HG02840 (cell line): ENCODE data around the gene CDS2.

Source experiments
- ATAC-seq: cut with Tn5 transposase; IDR thresholded peaks from one replicate; pipeline ENCODE4 v1.9.1; 2021; ENCODE audit warnings: mild to moderate bottlenecking, moderate library complexity, moderate number of reproducible peaks; ENCODE audit not compliant: unreplicated experiment, low FRiP score

CDS2 gene

DNA sequence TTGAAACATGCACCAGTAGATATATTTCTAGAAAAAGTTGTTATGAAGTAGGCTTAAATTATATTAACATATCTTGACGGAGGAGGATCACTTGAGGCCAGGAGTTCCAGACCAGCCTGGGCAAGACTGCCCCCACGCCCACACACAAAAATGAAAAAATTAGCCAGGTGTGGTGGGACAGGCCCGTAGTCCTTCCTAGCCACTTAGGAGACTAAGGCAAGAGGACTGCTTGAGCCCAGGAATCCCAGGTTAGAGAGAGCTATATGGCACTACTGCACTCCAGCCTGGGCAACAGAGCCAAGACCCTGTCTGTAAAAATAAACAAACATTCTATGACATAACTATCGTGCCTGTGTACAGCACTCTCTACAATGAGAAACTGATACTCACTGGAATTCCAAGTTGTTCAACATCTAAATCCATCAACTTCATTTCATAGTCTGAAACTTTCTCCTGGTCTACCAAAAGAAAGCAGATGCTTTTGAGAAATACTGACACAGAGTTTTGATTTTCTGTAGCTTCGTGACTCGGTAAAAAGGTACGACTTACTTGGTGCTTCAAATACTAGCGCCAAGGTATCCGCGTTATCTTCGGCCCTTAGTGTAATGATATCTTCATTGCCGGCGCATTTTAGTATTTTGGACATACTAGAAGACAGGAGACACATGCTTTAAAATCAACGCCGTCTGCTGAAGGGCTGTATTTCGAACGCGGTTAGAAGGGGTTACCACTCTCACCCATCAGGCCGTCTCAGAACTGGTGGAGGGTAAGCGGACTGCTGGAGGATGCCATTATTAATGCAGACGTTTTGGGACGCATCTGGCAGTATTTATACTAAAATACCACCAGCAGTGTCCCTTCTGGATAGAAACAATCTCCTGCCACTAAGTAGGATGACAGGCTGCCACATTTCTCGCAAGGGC is 8.3 kb upstream of the CDS2 start:
- no peak for ATAC-seq

DNA sequence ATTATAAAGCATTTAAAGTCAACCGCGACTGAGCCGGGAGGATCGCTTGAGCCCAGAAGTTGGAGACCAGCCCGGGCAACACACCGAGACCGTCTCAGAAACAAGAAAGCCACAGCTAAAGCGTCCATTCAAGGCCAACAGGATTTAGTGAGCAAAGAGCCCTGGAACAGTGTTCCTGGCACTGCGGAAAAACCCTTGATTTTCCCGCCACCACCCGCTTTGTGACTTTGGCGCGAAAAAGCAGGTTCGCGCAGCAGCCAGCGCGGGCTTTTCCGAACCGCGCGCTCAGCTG is 7.7 kb upstream of the CDS2 start:
- ATAC-seq = no peak

DNA sequence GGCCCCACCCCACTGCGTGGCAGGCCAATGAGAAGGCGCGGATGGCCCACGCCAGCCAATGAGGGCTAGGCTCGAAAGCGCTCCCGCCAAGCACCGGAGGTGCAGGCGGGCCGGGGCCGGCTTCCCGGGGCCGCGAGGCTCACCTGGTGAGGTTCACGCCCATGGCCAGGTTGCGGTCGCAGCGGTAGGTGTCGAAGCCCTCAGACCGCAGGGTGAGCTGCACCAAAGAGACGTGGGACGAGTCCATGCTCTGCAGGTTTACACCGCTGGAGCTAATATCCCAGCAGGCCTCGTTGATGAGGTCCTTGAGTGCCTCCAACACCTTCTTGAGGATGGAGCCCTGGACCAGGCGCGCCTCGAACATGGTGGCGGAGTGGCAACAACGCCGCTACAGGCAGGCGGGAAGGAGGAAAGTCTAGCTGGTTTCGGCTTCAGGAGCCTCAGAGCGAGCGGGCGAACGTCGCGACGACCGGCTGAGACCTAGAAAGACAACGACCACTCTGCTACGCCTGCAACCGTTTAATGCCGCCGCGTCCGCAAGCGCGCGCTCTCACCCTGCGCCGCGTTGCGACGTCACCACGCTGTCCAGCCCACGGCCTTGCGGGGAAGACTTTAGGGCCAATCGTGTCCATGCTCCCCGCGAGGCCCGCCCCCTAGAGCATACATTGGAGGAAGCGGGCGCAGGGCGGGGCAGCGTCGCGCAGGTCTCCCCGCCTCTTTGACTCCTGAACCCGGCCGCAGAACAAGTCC is 7.2 kb upstream of the CDS2 start, which contains the start of gene PCNA:
PCNA (minus strand) TSS at position 524 of the 750 bp plus-strand sequence; CDS start at position 364, 160 bp downstream.
- ATAC-seq = peak; percentile 95

DNA sequence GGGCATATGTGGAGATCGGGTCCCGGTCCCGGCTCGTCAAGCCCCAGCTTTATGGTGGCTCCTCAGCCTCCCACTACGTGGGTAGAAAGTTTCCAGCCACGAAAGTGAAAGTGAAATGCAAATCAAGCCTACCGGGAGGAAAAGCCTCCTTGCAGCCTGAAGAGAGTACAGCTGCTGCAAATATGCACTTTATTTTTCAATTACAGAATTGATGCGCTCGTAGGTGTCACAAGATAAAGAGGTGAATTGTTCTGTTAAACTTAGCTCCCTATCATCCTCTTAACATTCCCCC is 6.7 kb upstream of the CDS2 start:
- ATAC-seq = no peak

DNA sequence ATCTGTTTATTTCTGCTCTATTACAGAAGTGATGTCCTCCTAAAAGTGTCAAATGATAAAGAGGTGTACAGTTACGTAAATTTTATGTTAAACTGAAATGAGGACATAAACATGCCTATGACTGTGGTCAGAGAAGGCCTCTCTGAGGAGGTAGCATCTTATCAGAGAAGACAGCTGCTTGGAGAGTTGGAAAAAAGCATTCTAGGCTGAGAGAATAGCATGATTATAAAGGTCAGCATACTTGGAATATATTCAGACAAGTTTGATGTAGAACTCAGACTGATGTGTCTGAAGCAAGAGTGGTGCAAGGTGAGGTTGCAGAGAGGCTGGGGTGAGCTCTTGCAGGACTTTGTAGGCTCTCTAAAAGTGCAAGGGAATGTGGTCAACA is 3.9 kb upstream of the CDS2 start:
- ATAC-seq = no peak

DNA sequence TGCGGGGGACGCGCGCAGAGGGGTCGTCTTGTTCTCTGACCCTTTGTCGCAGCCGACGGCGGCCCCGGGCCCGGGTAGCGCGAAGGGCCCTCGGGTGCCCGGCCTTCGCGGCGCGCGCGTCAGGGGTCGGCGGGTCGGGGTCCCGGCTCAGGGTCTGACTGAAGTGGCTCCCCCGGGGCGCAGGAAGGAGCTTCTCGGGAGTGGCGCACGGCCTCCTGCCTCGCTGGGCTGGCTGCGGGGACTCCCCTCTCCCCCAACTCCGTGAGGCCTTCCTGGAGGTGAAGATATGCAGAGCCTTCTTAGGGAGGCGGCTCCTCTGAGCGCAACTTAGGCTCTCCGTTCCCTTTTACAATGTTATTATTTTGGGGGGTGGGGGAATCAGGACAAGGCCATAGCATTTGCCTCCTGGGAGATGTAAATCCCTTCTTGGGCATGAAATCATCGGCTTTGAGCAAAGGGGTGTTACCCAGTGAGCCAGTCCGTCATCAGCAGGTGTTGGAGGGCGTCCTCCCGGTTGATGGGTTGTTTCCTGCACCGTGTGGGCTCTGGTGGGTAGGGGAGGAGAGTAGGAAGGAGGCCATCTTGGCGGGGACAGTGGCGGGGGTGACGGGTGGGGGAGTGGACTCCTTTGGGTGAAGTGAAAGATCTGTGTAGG is 523 bp downstream of the CDS2 start:
- peak; percentile 19 for ATAC-seq

DNA sequence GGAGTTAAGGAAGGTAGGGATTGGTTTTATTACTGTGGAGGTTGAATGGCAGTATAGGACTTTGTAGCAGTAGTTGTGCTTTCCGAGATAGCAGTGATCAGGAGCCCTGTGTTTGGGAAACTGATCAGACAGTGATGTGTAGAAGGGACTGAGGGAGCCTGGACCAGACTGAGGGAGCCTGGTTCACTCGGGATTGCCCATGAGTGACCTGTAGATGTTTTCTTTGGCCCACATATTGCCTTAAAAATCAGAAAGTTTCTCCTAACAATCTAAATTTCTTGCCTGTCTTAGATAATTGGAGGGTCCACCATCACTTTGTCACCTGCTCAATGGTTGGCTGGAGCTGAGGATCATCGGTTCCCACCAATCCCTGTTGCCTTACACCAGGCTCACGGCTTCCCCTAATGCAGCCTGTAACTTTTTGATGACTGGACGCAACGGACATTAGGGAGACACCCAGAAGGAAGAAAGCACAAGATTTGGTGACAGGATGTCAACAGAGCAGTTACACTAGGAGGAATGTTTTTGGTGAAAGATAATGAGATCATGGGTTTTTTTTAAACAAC is 1.1 kb downstream of the CDS2 start:
- no peak for ATAC-seq

DNA sequence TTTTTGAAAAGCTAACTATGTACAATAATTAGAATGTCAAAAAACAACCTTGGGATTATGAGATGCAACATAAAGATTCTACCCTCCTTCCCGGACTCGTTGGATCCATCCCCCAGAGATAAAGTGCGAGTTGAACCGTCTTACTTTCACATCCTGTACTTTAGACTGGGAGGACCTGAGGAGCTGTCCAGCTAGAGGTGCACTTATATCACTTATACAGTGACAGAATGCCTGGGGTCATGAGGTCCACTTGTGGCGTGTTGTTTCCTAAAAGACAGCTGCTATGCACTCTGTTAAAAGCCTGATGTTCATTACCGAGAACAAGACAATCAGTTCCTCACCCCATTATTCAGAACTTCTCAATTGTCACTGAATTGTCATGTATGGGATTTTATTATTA is 2.1 kb downstream of the CDS2 start:
- no peak for ATAC-seq

DNA sequence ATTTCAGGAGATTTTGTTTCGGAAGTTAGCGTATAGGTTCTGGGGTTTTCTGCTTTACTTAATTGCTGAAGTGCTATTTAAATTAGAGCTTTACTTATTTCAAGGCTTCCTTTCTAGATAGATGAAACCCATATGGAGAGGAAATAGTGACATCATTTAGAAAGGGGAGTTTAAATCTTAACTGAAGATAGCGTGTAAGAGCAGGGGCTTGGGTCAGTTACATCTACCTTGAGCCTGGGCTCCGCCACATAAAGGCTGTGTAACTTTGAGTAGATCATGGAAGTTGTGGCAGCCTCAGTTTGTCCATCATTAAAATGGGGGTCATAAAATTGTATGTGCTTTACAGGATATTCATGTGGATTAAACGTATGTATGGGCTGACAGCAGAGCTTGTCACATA is 4.7 kb downstream of the CDS2 start:
- ATAC-seq = no peak

DNA sequence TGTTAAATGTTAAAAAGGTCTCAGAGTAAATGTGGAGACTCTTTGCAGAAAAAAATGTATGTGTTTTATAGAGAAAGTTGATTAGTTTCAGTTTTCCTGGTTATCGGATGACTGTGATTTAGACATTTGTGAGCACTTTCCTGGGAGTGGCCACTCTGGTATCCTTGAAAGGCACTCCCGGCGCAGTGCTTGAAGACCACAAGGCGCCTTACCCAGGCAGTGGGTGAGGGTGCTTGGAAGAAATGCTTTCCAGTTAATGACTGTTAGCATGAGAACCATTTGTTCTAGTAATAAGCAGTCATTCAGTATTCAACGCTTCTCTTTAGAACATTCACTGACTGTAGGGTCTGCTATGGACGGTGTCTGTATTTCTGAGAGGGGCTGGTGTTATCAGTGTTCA is 7.2 kb downstream of the CDS2 start:
- no peak for ATAC-seq

DNA sequence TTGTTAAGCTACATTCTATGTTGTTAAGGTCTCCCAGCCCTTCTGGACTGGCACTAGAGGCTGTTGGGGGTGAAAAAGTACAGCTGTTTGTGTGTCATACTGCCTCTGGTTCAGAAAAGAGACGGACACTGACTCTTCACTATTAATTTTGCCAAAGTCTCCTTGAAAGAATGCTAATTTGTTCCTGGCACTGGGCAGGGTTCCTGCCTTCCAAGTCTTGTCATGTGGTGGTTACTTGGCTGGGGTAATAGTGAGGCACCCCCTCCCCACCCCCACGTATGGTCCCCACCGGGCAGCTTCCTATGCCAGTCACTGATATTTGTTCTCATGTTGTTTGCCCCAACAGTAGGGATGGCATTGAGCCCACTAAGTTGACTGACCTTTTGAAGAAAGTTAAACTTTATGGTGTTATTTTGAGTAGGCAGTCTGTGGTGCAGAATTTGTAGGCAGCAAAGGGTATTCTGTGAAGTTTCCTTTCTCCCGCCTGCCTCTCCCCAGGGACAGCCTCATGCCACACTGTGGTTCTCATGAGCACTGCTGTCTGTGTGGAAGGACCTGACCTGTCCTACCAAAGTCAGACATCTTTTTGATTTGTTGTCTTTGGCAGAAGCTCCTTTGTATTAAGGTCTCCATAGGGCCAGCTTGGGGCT is 8.7 kb downstream of the CDS2 start:
- no peak for ATAC-seq

DNA sequence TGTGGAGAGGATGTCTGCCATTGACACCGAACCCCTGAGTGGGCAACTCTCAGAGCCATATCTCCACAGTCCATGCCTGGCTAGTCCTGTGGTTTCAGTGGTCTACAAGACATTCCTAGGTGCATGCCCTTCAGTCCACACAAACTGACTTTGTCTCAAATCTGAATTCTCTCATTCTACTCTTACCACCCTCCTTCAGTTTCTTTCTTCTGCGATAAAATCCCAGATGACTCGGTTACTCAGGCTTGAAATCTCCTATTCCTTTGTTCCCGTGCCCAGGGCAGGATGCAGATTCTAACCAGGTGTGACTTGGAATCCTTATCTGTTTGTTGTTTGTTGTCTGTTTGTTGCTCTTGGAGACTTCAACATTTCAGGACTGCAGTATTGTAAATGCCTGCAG is 9.3 kb downstream of the CDS2 start:
- ATAC-seq = no peak

DNA sequence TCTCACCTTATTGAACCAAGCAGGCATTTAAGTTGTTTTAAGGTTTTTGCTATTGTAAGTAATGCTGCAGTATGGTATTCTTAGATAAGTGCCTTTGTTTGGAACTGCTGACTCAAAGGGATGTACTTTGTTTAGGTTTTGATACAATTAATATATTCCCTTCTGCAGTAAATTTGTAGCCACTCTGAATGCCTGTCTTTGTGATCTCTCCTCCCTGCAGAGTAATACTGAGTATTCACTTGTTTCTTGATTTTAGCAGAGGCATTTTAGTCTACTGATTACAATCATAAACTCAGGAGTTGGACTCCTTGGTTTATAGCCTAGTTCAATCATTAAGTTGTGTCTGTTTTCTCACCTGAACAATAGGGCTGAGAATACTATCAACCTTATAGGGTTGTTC is 13.4 kb downstream of the CDS2 start:
- ATAC-seq = no peak

DNA sequence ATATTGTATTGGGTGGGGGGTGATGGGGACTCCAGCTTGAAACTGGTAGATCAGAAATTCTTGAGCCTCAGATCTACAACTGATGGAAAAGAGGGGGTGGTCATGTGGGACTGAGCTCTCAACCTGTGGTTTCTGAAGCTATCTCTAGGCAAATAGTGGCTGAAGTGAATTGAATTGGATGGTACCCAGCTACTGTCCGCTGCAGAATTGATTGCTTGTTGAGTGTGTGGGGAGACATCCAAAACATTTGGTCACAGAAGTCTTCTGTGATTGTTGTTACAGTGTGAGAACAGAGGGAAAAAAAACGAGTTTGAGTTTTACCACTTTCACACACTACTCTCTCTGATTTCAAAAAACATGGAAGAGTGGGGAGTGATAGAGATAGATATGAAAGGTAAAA is 14.8 kb downstream of the CDS2 start:
- no peak for ATAC-seq

DNA sequence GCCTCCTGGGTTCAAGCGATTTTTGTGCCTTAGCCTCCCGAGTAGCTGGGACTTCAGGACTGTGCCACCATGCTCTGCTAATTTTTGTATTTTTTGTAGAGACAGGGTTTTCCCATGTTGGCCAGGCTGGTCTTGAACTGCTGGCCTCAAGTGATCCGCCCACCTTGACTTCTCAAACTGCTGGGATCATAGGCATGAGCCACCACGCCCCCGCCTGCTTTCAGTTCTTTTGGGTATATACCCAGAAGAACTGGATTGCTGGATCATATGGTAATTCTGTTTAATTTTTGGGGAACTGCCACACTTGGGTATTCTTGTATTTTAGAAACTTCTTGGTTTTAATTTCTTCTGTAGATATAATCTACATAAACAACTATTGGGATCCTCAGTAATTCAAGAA is 17.0 kb downstream of the CDS2 start:
- ATAC-seq = no peak

DNA sequence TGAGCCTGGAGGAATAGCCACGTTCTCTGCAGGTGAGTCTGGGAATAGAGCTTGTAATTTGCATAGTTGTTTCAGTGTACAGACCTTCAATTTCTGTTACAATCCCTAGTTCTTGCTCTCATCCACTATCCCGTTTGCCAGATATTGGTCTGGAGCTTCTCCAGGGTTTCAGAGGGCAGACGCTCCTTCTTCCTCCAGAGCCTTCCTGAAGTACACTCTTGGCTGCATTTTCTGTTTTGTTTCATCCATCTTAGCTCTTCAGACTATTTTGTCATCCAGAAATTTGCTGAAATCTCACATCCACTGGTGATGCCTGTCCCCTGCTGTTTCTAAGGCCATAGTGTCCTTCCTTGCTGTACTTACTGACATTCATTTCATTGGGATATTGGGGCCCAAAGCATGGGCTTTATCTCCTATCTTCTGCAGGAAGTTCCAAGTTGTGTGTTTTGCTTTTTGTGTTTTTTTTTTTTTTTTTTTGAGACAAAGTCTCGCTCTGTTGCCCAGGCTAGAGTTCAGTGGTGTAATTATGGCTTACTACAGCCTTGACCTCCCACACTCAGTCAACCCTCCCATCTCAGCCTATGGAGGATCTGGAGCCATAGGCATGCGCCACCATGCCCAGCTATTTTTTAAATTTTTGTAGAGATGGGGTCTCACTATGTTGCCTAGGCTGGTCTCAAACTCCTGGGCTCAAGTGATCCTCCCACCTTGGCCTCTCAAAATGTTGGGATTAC is 18.7 kb downstream of the CDS2 start:
- ATAC-seq = no peak

DNA sequence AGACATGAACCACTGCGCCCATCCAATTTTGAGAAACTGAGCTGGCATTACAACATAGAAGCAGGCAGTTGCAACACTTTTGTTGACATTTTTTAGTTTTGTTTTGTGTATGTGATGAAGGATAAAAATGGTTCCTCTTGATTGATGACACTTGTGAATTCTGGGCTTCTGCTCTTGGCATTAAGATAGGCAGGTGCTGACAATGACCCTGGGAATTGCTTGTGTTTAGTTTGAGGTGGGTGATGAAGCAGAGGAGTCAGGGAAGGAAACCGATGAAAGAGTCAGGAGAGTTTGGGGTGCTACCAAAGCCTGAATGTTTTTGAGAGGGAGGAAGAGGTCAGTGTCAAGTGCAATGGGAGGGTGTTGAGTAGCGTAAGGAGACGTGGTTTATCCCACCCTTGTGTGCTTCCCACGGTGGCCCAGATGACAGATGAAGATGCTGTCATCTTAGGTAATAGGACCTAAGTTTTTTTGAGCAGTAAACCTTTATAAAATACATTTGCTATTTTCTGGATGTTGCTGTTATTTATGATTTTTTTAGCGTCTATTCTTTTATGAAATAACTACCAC is 19.4 kb downstream of the CDS2 start:
- no peak for ATAC-seq

DNA sequence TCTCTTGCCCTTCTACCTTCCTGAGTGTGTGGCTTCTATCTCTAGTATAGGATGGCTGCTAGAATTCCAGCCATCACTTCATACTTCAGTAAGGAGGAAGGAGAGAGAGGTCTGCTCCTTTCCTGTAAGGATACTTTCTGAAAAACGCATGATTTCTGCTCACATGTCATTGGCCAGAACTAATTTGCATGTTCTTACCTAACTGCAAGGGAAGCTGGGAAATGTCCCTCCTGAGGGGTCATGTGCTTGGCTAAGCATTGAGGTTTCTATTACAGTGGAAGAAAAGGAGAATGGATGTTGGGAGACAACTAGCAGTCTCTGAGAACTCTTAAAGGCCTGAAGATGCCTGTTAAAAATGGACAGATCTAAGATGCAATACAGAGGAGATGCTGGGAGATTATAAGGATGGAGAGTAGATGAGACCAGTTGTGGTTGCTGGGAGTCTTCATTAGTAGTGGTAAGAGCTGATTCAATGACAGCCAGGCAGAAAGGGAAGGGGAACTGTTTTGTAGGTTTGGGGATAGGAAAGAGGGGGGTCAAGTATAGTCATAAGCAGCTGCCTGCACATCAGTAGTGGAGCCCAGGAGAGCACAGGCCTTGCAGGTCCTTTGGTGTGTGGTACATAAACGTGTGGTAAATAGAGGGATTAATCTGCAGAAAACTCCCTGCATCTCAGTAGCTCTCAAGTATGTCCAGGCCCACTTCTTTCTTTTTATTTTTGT is 20.2 kb downstream of the CDS2 start:
- ATAC-seq = no peak

DNA sequence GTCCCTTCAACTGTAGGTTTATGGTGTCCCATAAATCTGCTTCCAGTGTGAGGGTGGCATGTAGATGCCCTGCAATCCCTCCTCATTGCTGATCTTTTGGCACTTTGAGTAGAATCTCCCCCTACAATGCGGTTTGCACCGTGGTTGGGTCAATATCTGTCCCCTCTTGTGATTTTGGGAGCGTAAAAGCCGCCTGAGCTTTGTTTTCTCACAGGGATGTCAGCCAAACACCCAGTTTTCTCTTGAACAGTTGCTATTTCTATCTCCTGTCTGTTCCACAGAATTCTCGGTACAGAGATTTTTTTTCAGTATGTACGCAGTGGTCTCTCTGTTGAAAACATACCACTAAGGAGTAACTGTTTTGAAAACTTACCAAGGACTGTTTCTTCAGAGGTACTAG is 21.8 kb downstream of the CDS2 start:
- no peak for ATAC-seq
